Measurements from ENCODE around the gene NUBP2.

Gene NUBP2

GRCh38 chr16:1772908-1773702 is 9.7 kb upstream of the NUBP2 start, which contains the start of gene MRPS34:
Gene MRPS34 (minus strand): TSS chr16:1773134. CDS start chr16:1773119, 15 bp downstream.
- peak; percentile 88 for DNase-seq

GRCh38 chr16:1773703-1774447 is 8.9 kb upstream of the NUBP2 start:
- peak; percentile 31 for DNase-seq

- DNase-seq = no peak
Observed at GRCh38 chr16:1774448-1774780, 8.3 kb upstream of the NUBP2 start.

GRCh38 chr16:1775006-1775845 is 7.5 kb upstream of the NUBP2 start:
- DNase-seq = peak; percentile 24

- peak; percentile 24 for DNase-seq
Observed at GRCh38 chr16:1775846-1776671, 6.7 kb upstream of the NUBP2 start.

GRCh38 chr16:1776672-1776955 is 6.1 kb upstream of the NUBP2 start:
- DNase-seq = no peak

- DNase-seq = peak; percentile 21
Observed at GRCh38 chr16:1776991-1777374, 5.8 kb upstream of the NUBP2 start.

- DNase-seq = peak; percentile 31
Observed at GRCh38 chr16:1777375-1778199, 5.2 kb upstream of the NUBP2 start.

GRCh38 chr16:1778200-1779179 is 4.3 kb upstream of the NUBP2 start:
- DNase-seq = peak; percentile 17

GRCh38 chr16:1779234-1779701 is 3.5 kb upstream of the NUBP2 start:
- DNase-seq = peak; percentile 27

GRCh38 chr16:1779741-1780676 is 2.8 kb upstream of the NUBP2 start:
- DNase-seq = peak; percentile 20

GRCh38 chr16:1780677-1781072 is 2.1 kb upstream of the NUBP2 start:
- DNase-seq = peak; percentile 7

- DNase-seq = peak; percentile 22
Observed at GRCh38 chr16:1781254-1781653, 1.5 kb upstream of the NUBP2 start.

- DNase-seq = peak; percentile 44
Observed at GRCh38 chr16:1781758-1782407, 877 bp upstream of the NUBP2 start.

- no peak for DNase-seq
Observed at GRCh38 chr16:1784977-1785845, 2.5 kb downstream of the NUBP2 start.

- no peak for DNase-seq
Observed at GRCh38 chr16:1785846-1786170, 3.0 kb downstream of the NUBP2 start.

GRCh38 chr16:1786242-1787055 is 3.7 kb downstream of the NUBP2 start:
- DNase-seq = peak; percentile 20
